ENCODE data around the gene CST7.

GRCh38 chr20:24965065-24965919, 16.2 kb downstream of the CST7 start:
- TF ChIP-seq RCOR1 (IDR thresholded peaks at IDR 0.05; ENCODE audit: low read length) (no peak), TAF1 (IDR thresholded peaks at IDR 0.05; ENCODE audit: borderline replicate concordance, low read depth, low read length) (no peak), CTCF (IDR thresholded peaks at IDR 0.05) (no peak), EZH2phosphoT487 (IDR thresholded peaks at IDR 0.05; ENCODE audit: borderline replicate concordance, low read depth) (no peak), MAX (IDR thresholded peaks at IDR 0.05; ENCODE audit: low read depth) (no peak)

All from SK-N-SH (cell line).